H9 (cell line): ENCODE measurements around the gene RGS14. TPM values are rescaled to one million over a fixed set of nuclear protein-coding genes. Genes with fewer than 3 reads are reported as not detected.

Experiments used
- DNase-seq: peaks from one replicate; pipeline ENCODE4 v3.0.0-alpha.2; 2017
- H2AFZ ChIP-seq: one replicate; pipeline ENCODE4 v1.6.1; 2013; ENCODE audit warnings: mild to moderate bottlenecking, low read length, control low read depth, moderate library complexity
- H2AK5ac ChIP-seq: 2 replicates; pipeline ENCODE4 v1.6.1; 2013; ENCODE audit warnings: low read length, control low read depth, mixed read lengths; ENCODE audit not compliant: insufficient read length
- H2BK120ac ChIP-seq: one replicate; pipeline ENCODE4 v1.6.1; 2013; ENCODE audit warnings: low read depth, mild to moderate bottlenecking, low read length, control low read depth, inconsistent platforms; ENCODE audit not compliant: poor library complexity, severe bottlenecking
- H2BK12ac ChIP-seq: 2 replicates; pipeline ENCODE4 v1.6.1; 2013; ENCODE audit warnings: low read length, control low read depth, mixed read lengths, low read depth; ENCODE audit not compliant: insufficient read length
- H2BK15ac ChIP-seq: 2 replicates; pipeline ENCODE4 v1.6.1; 2013; ENCODE audit warnings: low read depth, low read length, control low read depth
- H2BK20ac ChIP-seq: one replicate; pipeline ENCODE4 v1.6.1; 2013; ENCODE audit warnings: low read depth, mild to moderate bottlenecking, low read length, control low read depth, inconsistent platforms; ENCODE audit not compliant: poor library complexity, severe bottlenecking
- H2BK5ac ChIP-seq: 2 replicates; pipeline ENCODE4 v1.6.1; 2013; ENCODE audit warnings: low read length, control low read depth, mixed read lengths; ENCODE audit not compliant: insufficient read length
- H3K14ac ChIP-seq: 2 replicates; pipeline ENCODE4 v1.6.1; 2013; ENCODE audit warnings: low read length, control low read depth; ENCODE audit not compliant: insufficient read depth
- H3K18ac ChIP-seq: 2 replicates; pipeline ENCODE4 v1.6.1; 2013; ENCODE audit warnings: low read depth, mild to moderate bottlenecking, mixed read lengths, low read length, control low read depth; ENCODE audit not compliant: insufficient read length
- H3K23ac ChIP-seq: 2 replicates; pipeline ENCODE4 v1.6.1; 2013; ENCODE audit warnings: low read length, control low read depth, mixed read lengths, low read depth; ENCODE audit not compliant: insufficient read length
- H3K23me2 ChIP-seq: 2 replicates; pipeline ENCODE4 v1.6.1; 2013; ENCODE audit warnings: low read depth, mild to moderate bottlenecking, mixed read lengths, low read length, control low read depth; ENCODE audit not compliant: insufficient read length, poor library complexity, severe bottlenecking
- H3K27ac ChIP-seq: 2 replicates; pipeline ENCODE4 v1.5.1; 2013; ENCODE audit warnings: low read length, control low read depth, mixed read lengths, low read depth; ENCODE audit not compliant: insufficient read length
- H3K27me3 ChIP-seq: 2 replicates; pipeline ENCODE4 v1.6.1; 2013; ENCODE audit warnings: low read length, control low read depth, inconsistent platforms; ENCODE audit not compliant: insufficient read depth
- H3K4ac ChIP-seq: 2 replicates; pipeline ENCODE4 v1.6.1; 2013; ENCODE audit warnings: low read depth, mild to moderate bottlenecking, control low read depth, inconsistent platforms, low read length, moderate library complexity
- H3K4me1 ChIP-seq: 2 replicates; pipeline ENCODE4 v1.6.1; 2013; ENCODE audit warnings: low read length, control low read depth, inconsistent platforms; ENCODE audit not compliant: insufficient read depth
- H3K4me2 ChIP-seq: 2 replicates; pipeline ENCODE4 v1.6.1; 2013; ENCODE audit warnings: low read length, control low read depth, mixed read lengths; ENCODE audit not compliant: insufficient read length, insufficient read depth
- H3K56ac ChIP-seq: 2 replicates; pipeline ENCODE4 v1.6.1; 2013; ENCODE audit warnings: low read depth, mild to moderate bottlenecking, mixed read lengths, low read length, control low read depth; ENCODE audit not compliant: insufficient read length
- H3K79me1 ChIP-seq: 2 replicates; pipeline ENCODE4 v1.6.1; 2013; ENCODE audit warnings: low read depth, mild to moderate bottlenecking, moderate library complexity, low read length, control low read depth, inconsistent platforms; ENCODE audit not compliant: insufficient read depth, poor library complexity, severe bottlenecking
- H3K79me2 ChIP-seq: 2 replicates; pipeline ENCODE4 v1.6.1; 2013; ENCODE audit warnings: low read length, control low read depth, inconsistent platforms; ENCODE audit not compliant: insufficient read depth
- H3K9ac ChIP-seq: 2 replicates; pipeline ENCODE4 v1.6.1; 2013; ENCODE audit warnings: low read length, control low read depth, mixed read lengths; ENCODE audit not compliant: insufficient read length; ENCODE audit errors: extremely low read depth
- H3K9me3 ChIP-seq: one replicate; pipeline ENCODE4 v1.6.1; 2013; ENCODE audit warnings: low read depth, low read length, inconsistent platforms; ENCODE audit not compliant: control insufficient read depth
- H3T11ph ChIP-seq: one replicate; pipeline ENCODE4 v1.6.1; 2013; ENCODE audit warnings: mild to moderate bottlenecking, low read length, control low read depth, inconsistent platforms
- H4K20me1 ChIP-seq: one replicate; pipeline ENCODE4 v1.6.1; 2013; ENCODE audit not compliant: control insufficient read depth, insufficient read length, insufficient read depth
- H4K5ac ChIP-seq: 2 replicates; pipeline ENCODE4 v1.6.1; 2013; ENCODE audit warnings: low read depth, mild to moderate bottlenecking, mixed read lengths, low read length, control low read depth; ENCODE audit not compliant: insufficient read length
- H4K8ac ChIP-seq: replicated peaks from 2 replicates; pipeline ENCODE4 v1.6.1; 2013; ENCODE audit warnings: low read length, control low read depth, mixed read lengths, low read depth; ENCODE audit not compliant: insufficient read length
- H4K91ac ChIP-seq: 2 replicates; pipeline ENCODE4 v1.6.1; 2013; ENCODE audit warnings: low read depth, mild to moderate bottlenecking, moderate library complexity, mixed read lengths, low read length, control low read depth; ENCODE audit not compliant: insufficient read length
- H3K27ac Mint-ChIP-seq, 3 experiments: 2 replicates in 2 of 3; 3 replicates in 1 of 3; pipeline ENCODE4 v1.8.0; 2020 to 2021; ENCODE audit warnings: mixed read lengths in 3 of 3, mild to moderate bottlenecking in 1 of 3, moderate library complexity in 1 of 3
- H3K27me3 Mint-ChIP-seq: 2 replicates; pipeline ENCODE4 v1.8.0; 2021; ENCODE audit warnings: low read depth, mild to moderate bottlenecking, moderate library complexity, mixed read lengths
- H3K36me3 Mint-ChIP-seq, 3 experiments: 2 replicates in 2 of 3; 3 replicates in 1 of 3; pipeline ENCODE4 v1.8.0; 2020 to 2021; ENCODE audit warnings: low read depth in 3 of 3, mixed read lengths in 3 of 3; ENCODE audit not compliant: insufficient read depth in 1 of 3
- H3K4me1 Mint-ChIP-seq, 2 experiments: 2 replicates each; pipeline ENCODE4 v1.8.0; 2020; ENCODE audit warnings: mixed read lengths in 2 of 2
- H3K4me3 Mint-ChIP-seq, 2 experiments: 2 replicates in 1 of 2; 3 replicates in 1 of 2; pipeline ENCODE4 v1.8.0; 2020 to 2021; ENCODE audit warnings: mild to moderate bottlenecking in 2 of 2, mixed read lengths in 2 of 2, moderate library complexity in 1 of 2
- H3K9me3 Mint-ChIP-seq, 2 experiments: 2 replicates in 1 of 2; 3 replicates in 1 of 2; pipeline ENCODE4 v1.8.0; 2020; ENCODE audit warnings: mild to moderate bottlenecking in 2 of 2, mixed read lengths in 2 of 2, moderate library complexity in 1 of 2
- WGBS: extraction: QIAGEN DNeasy Blood & Tissue Kit; methylation state at CpG from one replicate; pipeline ENCODE4 v1.1.7; 2013; ENCODE audit warnings: missing lambda C conversion rate, low lambda C conversion rate, mixed read lengths; ENCODE audit not compliant: insufficient read length; ENCODE audit errors: extremely low coverage; 5-methylcytosine and 5-hydroxymethylcytosine counted together
- total RNA-seq: library from RNA; stranded (reverse); gene quantifications from 2 replicates; pipeline ENCODE4 v1.2.1, GENCODE V29; 2021
- TF ChIP-seq, protein P1 (sequence below): fragments of 200-600 bp; sonication (generic); conservative IDR thresholded peaks from 3 replicates; pipeline ENCODE4 v1.8.0; 2021; ENCODE audit warnings: antibody characterized with exemption, mild to moderate bottlenecking

The RGS14 gene
- total RNA-seq, 1 experiment from 2014 or later: 12.3 TPM

- no CpG with 5 or more reads among the region's 23 CpGs for WGBS
- H3K23me2 ChIP-seq: peaks cover 14% of the 10 kb centered on the region
- H3K27ac Mint-ChIP-seq: peak overlapping the region in 1 of 3 experiments; percentile 53; a peak in 1 of 7 replicates
These were observed 46.4 kb upstream of the RGS14 start for GRCh38 chr5:177311392-177311722.

More at GRCh38 chr5:177311392-177311722, 46.4 kb upstream of the RGS14 start:
- Mint-ChIP-seq H3K4me1 (peaks cover 18 to 20% of the 10 kb centered on the region in 2 experiments), H3K36me3 (peaks cover 6 to 12% (median 8%) of the 10 kb centered on the region in 3 experiments), H3K9me3 (no peaks in the 10 kb centered on the region), H3K4me3 (peak overlapping the region; percentile 76 to 83), H3K27me3 (no peaks in the 10 kb centered on the region; the same call in 1 of the 2 replicates)
- TF ChIP-seq, protein P1, sequence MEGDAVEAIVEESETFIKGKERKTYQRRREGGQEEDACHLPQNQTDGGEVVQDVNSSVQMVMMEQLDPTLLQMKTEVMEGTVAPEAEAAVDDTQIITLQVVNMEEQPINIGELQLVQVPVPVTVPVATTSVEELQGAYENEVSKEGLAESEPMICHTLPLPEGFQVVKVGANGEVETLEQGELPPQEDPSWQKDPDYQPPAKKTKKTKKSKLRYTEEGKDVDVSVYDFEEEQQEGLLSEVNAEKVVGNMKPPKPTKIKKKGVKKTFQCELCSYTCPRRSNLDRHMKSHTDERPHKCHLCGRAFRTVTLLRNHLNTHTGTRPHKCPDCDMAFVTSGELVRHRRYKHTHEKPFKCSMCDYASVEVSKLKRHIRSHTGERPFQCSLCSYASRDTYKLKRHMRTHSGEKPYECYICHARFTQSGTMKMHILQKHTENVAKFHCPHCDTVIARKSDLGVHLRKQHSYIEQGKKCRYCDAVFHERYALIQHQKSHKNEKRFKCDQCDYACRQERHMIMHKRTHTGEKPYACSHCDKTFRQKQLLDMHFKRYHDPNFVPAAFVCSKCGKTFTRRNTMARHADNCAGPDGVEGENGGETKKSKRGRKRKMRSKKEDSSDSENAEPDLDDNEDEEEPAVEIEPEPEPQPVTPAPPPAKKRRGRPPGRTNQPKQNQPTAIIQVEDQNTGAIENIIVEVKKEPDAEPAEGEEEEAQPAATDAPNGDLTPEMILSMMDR: no peak
- no peak overlapping the region for H4K91ac ChIP-seq
- H3K9ac ChIP-seq: peak overlapping the region; percentile 37
- no peak overlapping the region for H2BK5ac ChIP-seq
- H3K4me2 ChIP-seq: peak overlapping the region; percentile 80
- H3K27ac ChIP-seq: no peak overlapping the region
- no peak overlapping the region for H2AK5ac ChIP-seq
- H3K4ac ChIP-seq: no peak overlapping the region
- DNase-seq: peak; percentile 51
- no peak overlapping the region for H3K23ac ChIP-seq
- H3K79me2 ChIP-seq: no peaks in the 10 kb centered on the region
- H4K20me1 ChIP-seq: peaks cover 5% of the 10 kb centered on the region
- no peaks in the 10 kb centered on the region for H3K9me3 ChIP-seq
- no peak overlapping the region for H2BK15ac ChIP-seq
- no peak overlapping the region for H2BK20ac ChIP-seq
- no peak overlapping the region for H3K18ac ChIP-seq
- H4K5ac ChIP-seq: no peak overlapping the region
- H3K27me3 ChIP-seq: no peaks in the 10 kb centered on the region
- H2BK120ac ChIP-seq: no peak overlapping the region
- no peak overlapping the region for H3T11ph ChIP-seq
- no peak overlapping the region for H3K56ac ChIP-seq
- peak overlapping the region; percentile 31; the same call in 1 of the 2 replicates for H3K14ac ChIP-seq
- H2AFZ ChIP-seq: no peak overlapping the region
- H2BK12ac ChIP-seq: no peak overlapping the region
- no peak overlapping the region for H4K8ac ChIP-seq
- H3K4me1 ChIP-seq: no peaks in the 10 kb centered on the region
- no peaks in the 10 kb centered on the region for H3K79me1 ChIP-seq
